ENCODE data around the gene DIAPH2.
A peak's percentile ranks its signal among the peaks of the same experiment; 100 is the strongest.

The DIAPH2 gene

GRCh38 chrX:97431281-97431680, 746.6 kb downstream of the DIAPH2 start:
- Histone ChIP-seq H3K27me3 (no peaks in the 10 kb centered on the region), H3K9me3 (no peaks in the 10 kb centered on the region), H3K4me3 (ENCODE audit: low read depth, low read length) (no peak overlapping the region), H3K4me1 (no peaks in the 10 kb centered on the region), H3K36me3 (no peaks in the 10 kb centered on the region)
- TF ChIP-seq CTCF (IDR thresholded peaks at IDR 0.05; ENCODE audit: low read depth, low read length): no peak
- DNase-seq: no peak

GRCh38 chrX:97446298-97446882, 761.7 kb downstream of the DIAPH2 start:
- Histone ChIP-seq H3K27me3 (no peaks in the 10 kb centered on the region), H3K4me1 (no peaks in the 10 kb centered on the region), H3K36me3 (no peaks in the 10 kb centered on the region), H3K4me3 (ENCODE audit: low read depth, low read length) (no peak overlapping the region), H3K9me3 (no peaks in the 10 kb centered on the region)
- TF ChIP-seq CTCF (IDR thresholded peaks at IDR 0.05; ENCODE audit: low read depth, low read length): peak; percentile 6; the same call in 1 of the 2 replicates
- no peak for DNase-seq

- no peaks in the 10 kb centered on the region for H3K27me3 ChIP-seq
- H3K36me3 ChIP-seq: no peaks in the 10 kb centered on the region
- no peaks in the 10 kb centered on the region for H3K9me3 ChIP-seq
- no peaks in the 10 kb centered on the region for H3K4me1 ChIP-seq
- H3K4me3 ChIP-seq (ENCODE audit: low read depth, low read length): no peak overlapping the region
- no peak for DNase-seq
- no peak for TF ChIP-seq CTCF (IDR thresholded peaks at IDR 0.05; ENCODE audit: low read depth, low read length)
Observed at GRCh38 chrX:97447306-97447705, 762.7 kb downstream of the DIAPH2 start.

- no peaks in the 10 kb centered on the region for H3K4me1 ChIP-seq
- H3K9me3 ChIP-seq: no peaks in the 10 kb centered on the region
- H3K4me3 ChIP-seq (ENCODE audit: low read depth, low read length): no peak overlapping the region
- H3K27me3 ChIP-seq: no peaks in the 10 kb centered on the region
- no peak for DNase-seq
- no peak for TF ChIP-seq CTCF (IDR thresholded peaks at IDR 0.05; ENCODE audit: low read depth, low read length)
- no peaks in the 10 kb centered on the region for H3K36me3 ChIP-seq
Observed at GRCh38 chrX:97452283-97452682, 767.6 kb downstream of the DIAPH2 start.

GRCh38 chrX:97461763-97462162, 777.1 kb downstream of the DIAPH2 start:
- H3K4me3 ChIP-seq (ENCODE audit: low read depth, low read length): no peak overlapping the region
- no peaks in the 10 kb centered on the region for H3K27me3 ChIP-seq
- H3K9me3 ChIP-seq: no peaks in the 10 kb centered on the region
- H3K4me1 ChIP-seq: no peaks in the 10 kb centered on the region
- no peak for DNase-seq
- no peaks in the 10 kb centered on the region for H3K36me3 ChIP-seq
- no peak for TF ChIP-seq CTCF (IDR thresholded peaks at IDR 0.05; ENCODE audit: low read depth, low read length)

- Histone ChIP-seq H3K27me3 (no peaks in the 10 kb centered on the region), H3K9me3 (no peaks in the 10 kb centered on the region), H3K36me3 (no peaks in the 10 kb centered on the region), H3K4me3 (ENCODE audit: low read depth, low read length) (no peak overlapping the region), H3K4me1 (peaks cover 4% of the 10 kb centered on the region)
- no peak for DNase-seq
- no peak for TF ChIP-seq CTCF (IDR thresholded peaks at IDR 0.05; ENCODE audit: low read depth, low read length)
Observed at GRCh38 chrX:97471071-97471470, 786.4 kb downstream of the DIAPH2 start.
